Hematopoietic multipotent progenitor cell treated with erythropoietin and hydrocortisone succinate and interleukin-3 and kit ligand, for 4 days (in vitro differentiated cells): Measurements from ENCODE around the gene TBC1D9.

Source experiments
- DNase-seq: peaks from one replicate; pipeline ENCODE4 v3.0.0-alpha.2; 2015

The TBC1D9 gene

DNA sequence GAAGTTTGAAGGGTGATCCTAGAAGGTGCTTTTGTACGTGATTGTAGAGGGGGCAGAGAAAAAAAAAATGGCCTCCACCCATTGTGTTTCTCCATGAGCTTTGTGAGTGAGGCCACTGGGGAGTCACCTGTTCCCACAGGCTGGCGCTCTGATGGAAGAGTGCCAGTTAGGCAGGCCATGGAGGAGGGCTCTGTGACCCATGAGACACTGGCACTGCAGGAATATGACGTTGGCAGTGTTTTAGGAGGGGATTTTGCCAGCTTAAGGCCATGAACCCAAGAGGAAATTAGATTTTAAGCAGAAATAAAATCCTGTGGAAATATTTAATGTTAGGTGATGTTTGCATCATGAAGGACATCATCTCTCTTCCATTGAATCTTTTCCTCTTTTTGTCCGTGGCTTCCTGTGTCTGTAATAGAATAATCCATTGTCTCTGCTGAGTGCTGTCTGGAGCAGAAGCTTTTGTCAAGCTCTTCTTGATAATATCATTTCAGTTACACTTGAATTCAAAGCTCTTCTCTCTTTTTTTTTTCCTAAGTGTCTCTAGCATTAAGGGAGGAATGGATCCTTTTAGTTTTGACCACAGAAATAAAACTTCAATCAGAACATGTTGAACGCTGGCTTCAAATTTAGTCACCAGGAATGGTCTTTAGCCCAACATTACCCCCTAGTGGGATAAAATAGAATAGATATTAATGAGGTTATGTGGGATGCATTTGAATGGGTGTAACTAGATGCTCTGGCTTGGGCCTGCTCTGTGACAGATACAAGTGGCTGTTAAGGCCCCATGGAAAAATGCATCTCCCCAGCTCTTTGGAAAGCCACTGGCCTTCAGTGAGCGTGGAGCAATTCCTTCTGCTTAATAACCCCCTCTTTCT, 146.4 kb downstream of the TBC1D9 start:
- peak; percentile 78 for DNase-seq

- DNase-seq = no peak
These were observed 148.3 kb downstream of the TBC1D9 start for GRCh38 chr4:140607852-140608251.

DNA sequence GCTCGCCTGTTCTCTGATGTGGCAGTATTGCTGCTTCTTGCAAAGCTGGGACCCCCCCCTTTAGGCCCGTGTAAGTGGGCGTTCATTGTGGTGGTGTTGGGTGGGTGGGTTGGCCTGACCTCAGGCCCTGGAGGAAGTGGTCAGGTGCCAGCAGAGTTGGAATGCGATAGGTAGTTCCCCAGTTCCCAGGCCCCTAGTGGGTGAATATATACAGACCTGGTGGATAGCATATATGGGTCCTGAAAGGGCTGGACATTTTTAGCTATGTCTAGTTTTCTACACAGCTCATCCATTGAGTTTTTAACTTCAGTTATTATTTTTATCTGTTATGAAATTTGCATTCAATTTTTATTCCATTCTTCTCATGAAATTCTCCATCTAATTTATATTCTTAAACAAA, 151.6 kb downstream of the TBC1D9 start:
- DNase-seq = no peak

GRCh38 chr4:140603286-140603685, 152.9 kb downstream of the TBC1D9 start:
- no peak for DNase-seq

DNA sequence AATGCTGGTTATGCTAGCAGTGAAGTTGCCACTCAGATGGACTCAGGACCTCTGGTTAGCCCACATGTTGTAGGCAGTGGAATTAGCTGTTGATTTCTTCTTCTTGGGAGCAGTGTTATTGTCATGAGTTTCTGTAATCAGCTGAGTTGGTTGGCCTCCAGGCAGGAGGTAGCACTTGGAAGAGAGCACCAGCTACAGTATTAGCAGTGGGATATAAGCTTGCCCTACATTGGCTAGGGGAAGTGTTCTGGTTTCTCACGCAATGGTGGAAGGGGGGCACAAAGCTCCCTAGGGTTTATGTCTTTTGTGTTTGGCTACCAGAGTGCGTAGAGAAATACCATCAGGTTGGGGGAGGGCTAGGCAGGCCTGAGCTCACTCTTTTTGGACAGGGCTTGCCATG, 153.5 kb downstream of the TBC1D9 start:
- DNase-seq = no peak

DNA sequence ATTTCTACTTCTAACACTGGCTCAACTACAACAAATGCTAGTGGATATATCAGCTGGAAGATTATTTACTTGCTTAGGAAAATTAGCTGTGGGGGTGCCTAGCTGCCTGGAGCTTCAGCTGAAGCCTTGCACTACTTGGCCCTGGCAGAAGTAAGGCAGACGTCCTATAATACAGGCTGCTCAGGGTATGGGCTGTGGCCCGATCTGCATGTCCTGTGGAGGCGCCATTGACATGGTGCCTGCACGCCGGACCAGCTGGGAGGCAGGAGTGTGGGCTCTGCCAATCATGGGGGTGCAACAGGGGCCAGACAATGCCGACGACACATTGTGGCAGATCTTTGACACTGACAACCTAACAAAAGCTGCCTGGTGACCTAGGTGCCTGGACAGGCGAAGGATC, 155.8 kb downstream of the TBC1D9 start:
- no peak for DNase-seq

DNA sequence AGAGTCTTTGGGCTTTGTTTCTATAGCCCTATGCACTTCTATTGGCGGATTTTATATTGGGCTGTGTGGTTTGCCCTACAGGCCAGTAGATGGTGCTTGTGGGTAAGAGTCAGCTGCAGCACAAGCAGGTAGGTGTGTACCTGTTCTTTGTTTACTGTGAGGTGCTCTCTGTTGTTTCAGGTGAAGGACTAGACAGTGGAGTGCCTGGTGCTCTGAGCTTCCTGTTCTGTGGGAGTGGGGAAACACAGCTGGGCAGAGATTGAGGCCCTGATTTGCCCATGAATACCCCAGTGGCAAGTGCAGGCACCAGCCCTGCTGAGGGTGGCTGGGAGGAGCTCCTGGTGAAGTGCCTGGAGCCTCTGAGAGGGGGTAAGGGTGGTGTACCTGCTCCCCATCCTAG, 161.1 kb downstream of the TBC1D9 start:
- peak; percentile 16 for DNase-seq

DNA sequence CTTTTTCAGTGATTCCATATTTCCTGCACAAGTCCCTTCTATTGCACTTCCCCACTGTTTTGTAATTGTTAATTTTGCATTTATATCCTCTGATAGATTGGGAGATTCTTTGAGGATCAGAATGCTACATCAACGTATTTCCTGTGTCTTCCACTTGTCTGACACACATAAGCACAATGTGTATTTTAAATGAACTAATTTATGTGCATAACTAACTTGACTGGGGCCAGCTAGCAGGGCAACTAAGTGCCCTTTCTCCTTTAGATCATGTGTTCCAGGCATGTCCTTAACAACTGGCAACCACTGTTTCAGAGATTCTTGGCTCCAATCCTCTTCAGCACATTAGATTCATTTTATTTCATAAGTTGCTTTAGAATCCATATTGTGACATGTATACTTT, 171.7 kb downstream of the TBC1D9 start:
- DNase-seq = no peak

- no peak for DNase-seq
These were observed 175.1 kb downstream of the TBC1D9 start for GRCh38 chr4:140581078-140581477.

GRCh38 chr4:140579278-140579677, 176.9 kb downstream of the TBC1D9 start:
- no peak for DNase-seq

GRCh38 chr4:140575489-140575888, 180.7 kb downstream of the TBC1D9 start:
- DNase-seq = no peak

DNA sequence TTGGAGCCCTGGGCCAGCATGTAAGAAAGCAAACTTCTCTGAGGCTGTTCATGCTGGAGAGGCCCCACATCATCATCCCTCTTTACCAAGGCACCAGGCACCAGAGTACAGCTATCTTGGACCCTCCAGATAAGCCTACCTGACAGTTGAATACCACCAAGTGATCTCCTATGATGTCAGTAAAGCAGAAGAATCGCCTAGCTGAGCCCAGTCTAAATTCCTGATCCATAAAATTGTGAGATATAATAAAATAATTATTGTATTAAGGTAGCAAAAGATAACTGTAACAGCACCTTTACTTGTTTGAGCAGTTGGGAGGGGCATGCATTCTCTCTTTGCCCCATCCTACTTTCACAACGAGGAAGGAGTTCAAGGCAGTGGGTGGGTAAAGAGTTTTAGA, 184.6 kb downstream of the TBC1D9 start:
- DNase-seq = no peak
